Measurements from ENCODE around the gene BACE1. TPM values are rescaled to one million over a fixed set of nuclear protein-coding genes. Genes with fewer than 3 reads are reported as not detected.
"Not testable (repeated sequence)": the region's sequence is repeated elsewhere in the genome, so short reads cannot be mapped to it uniquely, and the experiment has no call there.

Gene BACE1
- total RNA-seq, 6 experiments from 2014 or later: 19.2 to 42.8 (median 23.7) TPM

GRCh38 chr11:117269856-117270255, 46.2 kb downstream of the BACE1 start:
- intact Hi-C loops (cut with DNase I): no loop called here
- Histone ChIP-seq H3K36me3 (no peaks in the 10 kb centered on the region), H3K27ac (no peak overlapping the region), H3K27me3 (no peaks in the 10 kb centered on the region), H3K4me1 (no peaks in the 10 kb centered on the region), H3K9me3 (no peaks in the 10 kb centered on the region), H3K4me3 (no peak overlapping the region)
- WGBS (ENCODE audit: insufficient coverage, low coverage, low lambda C conversion rate, missing lambda C conversion rate): 80% methylated on average over 2 of the region's 2 CpGs
- no peak for ATAC-seq
- no peak for DNase-seq
- TF ChIP-seq POLR2A (IDR thresholded peaks at IDR 0.05): no peak
- no peak for TF ChIP-seq CTCF (IDR thresholded peaks at IDR 0.05)

- 90% methylated on average over 2 of the region's 2 CpGs for whole genome bisulfite sequencing (ENCODE audit: insufficient coverage, low coverage, low lambda C conversion rate, missing lambda C conversion rate)
- Histone ChIP-seq H3K9me3 (no peaks in the 10 kb centered on the region), H3K36me3 (no peaks in the 10 kb centered on the region), H3K4me3 (no peak overlapping the region), H3K27me3 (no peaks in the 10 kb centered on the region), H3K27ac (no peak overlapping the region), H3K4me1 (no peaks in the 10 kb centered on the region)
- DNase-seq: no peak
- TF ChIP-seq CTCF (IDR thresholded peaks at IDR 0.05) (no peak), POLR2A (IDR thresholded peaks at IDR 0.05) (no peak)
- no peak for ATAC-seq
- intact Hi-C loops (cut with DNase I): no loop called here
Measured at GRCh38 chr11:117265745-117266144, 50.3 kb downstream of the BACE1 start.

- DNase-seq; H3K4me1 ChIP-seq; intact Hi-C loops (cut with DNase I); H3K9me3 ChIP-seq; H3K4me3 ChIP-seq; ATAC-seq; H3K27me3 ChIP-seq; H3K27ac ChIP-seq; H3K36me3 ChIP-seq: not testable (repeated sequence)
- WGBS (ENCODE audit: insufficient coverage, low coverage, low lambda C conversion rate, missing lambda C conversion rate): 94% methylated on average over 7 of the region's 7 CpGs
Measured at GRCh38 chr11:117264624-117265323, 51.3 kb downstream of the BACE1 start.

- Histone ChIP-seq H3K4me3 (no peak overlapping the region), H3K9me3 (no peaks in the 10 kb centered on the region), H3K27ac (no peak overlapping the region), H3K4me1 (no peaks in the 10 kb centered on the region), H3K36me3 (peaks cover 0 to 4% (median 0%) of the 10 kb centered on the region in 4 donors), H3K27me3 (no peaks in the 10 kb centered on the region)
- ATAC-seq: no peak
- TF ChIP-seq CTCF (IDR thresholded peaks at IDR 0.05) (no peak), POLR2A (IDR thresholded peaks at IDR 0.05) (no peak)
- intact Hi-C loops (cut with DNase I): no loop called here
- 60% methylated on average over 1 of the region's 1 CpG for WGBS (ENCODE audit: insufficient coverage, low coverage, low lambda C conversion rate, missing lambda C conversion rate)
- DNase-seq: no peak
Measured at GRCh38 chr11:117259417-117259816, 56.6 kb downstream of the BACE1 start.

GRCh38 chr11:117258576-117258975, 57.5 kb downstream of the BACE1 start:
- TF ChIP-seq CTCF (IDR thresholded peaks at IDR 0.05) (no peak), POLR2A (IDR thresholded peaks at IDR 0.05) (no peak)
- Histone ChIP-seq H3K36me3 (peaks cover 0 to 4% (median 2%) of the 10 kb centered on the region in 4 donors), H3K4me3 (no peak overlapping the region), H3K27ac (no peak overlapping the region), H3K27me3 (no peaks in the 10 kb centered on the region), H3K9me3 (no peaks in the 10 kb centered on the region), H3K4me1 (no peaks in the 10 kb centered on the region)
- intact Hi-C loops (cut with DNase I): no loop called here
- ATAC-seq (no peak), DNase-seq (no peak)
- 86% methylated on average over 2 of the region's 2 CpGs for WGBS (ENCODE audit: insufficient coverage, low coverage, low lambda C conversion rate, missing lambda C conversion rate)
